ENCODE measurements around the gene MBNL2. TPM values are rescaled to one million over a fixed set of nuclear protein-coding genes. Genes with fewer than 3 reads are reported as not detected.

Gene MBNL2
- total RNA-seq, 1 experiment from 2014 or later = 0.85 TPM

DNA sequence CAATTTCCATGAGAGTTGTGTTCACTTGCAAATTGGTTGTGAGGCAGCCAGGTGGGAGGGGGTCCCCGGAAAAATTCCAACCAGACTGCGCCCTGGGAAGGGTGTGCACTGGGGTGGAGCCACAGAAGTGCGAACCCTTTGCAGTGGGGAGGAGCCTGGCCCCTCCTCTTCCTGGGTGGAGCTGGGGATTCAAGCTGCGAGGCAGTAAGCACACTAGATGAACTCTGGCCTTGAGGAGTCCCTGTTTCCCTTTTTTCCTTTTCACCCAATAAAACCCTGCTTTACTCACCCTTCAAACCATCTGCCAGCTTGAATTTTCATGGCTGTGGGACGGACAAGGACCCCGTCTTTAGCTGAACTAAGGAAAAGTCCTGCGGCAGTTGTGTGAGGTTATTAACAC, 31.0 kb upstream of the MBNL2 start (continued):
- TF ChIP-seq SMAD3 (CRISPR knock-in tag; IDR thresholded peaks at IDR 0.05; ENCODE audit: borderline replicate concordance) (no peak), FOXP1 (CRISPR knock-in tag; IDR thresholded peaks at IDR 0.05; ENCODE audit: borderline replicate concordance) (no peak), GRHL2 (CRISPR knock-in tag; IDR thresholded peaks at IDR 0.05; ENCODE audit: insufficient replicate concordance, severe bottlenecking) (no peak)
- TF ChIP-seq, protein P1, sequence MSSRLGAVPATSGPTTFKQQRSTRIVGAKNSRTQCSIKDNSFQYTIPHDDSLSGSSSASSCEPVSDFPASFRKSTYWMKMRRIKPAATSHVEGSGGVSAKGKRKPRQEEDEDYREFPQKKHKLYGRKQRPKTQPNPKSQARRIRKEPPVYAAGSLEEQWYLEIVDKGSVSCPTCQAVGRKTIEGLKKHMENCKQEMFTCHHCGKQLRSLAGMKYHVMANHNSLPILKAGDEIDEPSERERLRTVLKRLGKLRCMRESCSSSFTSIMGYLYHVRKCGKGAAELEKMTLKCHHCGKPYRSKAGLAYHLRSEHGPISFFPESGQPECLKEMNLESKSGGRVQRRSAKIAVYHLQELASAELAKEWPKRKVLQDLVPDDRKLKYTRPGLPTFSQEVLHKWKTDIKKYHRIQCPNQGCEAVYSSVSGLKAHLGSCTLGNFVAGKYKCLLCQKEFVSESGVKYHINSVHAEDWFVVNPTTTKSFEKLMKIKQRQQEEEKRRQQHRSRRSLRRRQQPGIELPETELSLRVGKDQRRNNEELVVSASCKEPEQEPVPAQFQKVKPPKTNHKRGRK (CRISPR knock-in tag; IDR thresholded peaks at IDR 0.05; ENCODE audit: borderline replicate concordance) = no peak
- TF ChIP-seq, protein P2, sequence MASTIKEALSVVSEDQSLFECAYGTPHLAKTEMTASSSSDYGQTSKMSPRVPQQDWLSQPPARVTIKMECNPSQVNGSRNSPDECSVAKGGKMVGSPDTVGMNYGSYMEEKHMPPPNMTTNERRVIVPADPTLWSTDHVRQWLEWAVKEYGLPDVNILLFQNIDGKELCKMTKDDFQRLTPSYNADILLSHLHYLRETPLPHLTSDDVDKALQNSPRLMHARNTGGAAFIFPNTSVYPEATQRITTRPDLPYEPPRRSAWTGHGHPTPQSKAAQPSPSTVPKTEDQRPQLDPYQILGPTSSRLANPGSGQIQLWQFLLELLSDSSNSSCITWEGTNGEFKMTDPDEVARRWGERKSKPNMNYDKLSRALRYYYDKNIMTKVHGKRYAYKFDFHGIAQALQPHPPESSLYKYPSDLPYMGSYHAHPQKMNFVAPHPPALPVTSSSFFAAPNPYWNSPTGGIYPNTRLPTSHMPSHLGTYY (CRISPR knock-in tag; IDR thresholded peaks at IDR 0.05) = no peak

DNA sequence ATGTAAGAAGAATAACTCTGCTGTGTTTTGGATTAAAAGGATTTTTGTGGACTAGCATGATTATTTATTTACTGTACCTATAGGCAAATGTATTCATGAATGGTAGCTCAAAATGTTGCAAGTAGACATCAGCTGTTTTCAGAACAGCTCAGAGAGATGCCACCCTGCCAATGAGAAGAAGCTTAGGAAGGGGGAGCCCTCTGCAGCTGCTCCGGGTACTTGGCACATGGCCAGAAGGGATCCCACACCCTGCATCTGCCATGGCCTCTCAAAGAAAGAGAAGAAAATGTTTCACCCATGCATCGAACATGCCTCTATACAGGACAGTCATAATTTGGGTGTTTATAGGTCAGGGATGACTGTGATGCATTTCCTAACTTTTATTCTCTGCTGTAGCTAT, 30.5 kb upstream of the MBNL2 start:
- peaks cover 25% of the 10 kb centered on the region for H3K9me3 Mint-ChIP-seq
- peaks cover 23% of the 10 kb centered on the region for H3K4me1 Mint-ChIP-seq
- no peak for DNase-seq (ENCODE audit: low spot score)
- no peak overlapping the region for H3K27ac Mint-ChIP-seq
- ChIA-PET CTCF (interaction anchor here (1.0 kb wide), 1 partner anchor 30 kb away, joined by 4 read pairs; the partner anchor contains the start of gene MBNL2), POLR2A (interaction anchor here (0.6 kb wide), 1 partner anchor 191 kb away, joined by 5 read pairs; no protein-coding TSS in a partner anchor)
- H3K27me3 Mint-ChIP-seq (ENCODE audit: low read depth) = peaks cover 3% of the 10 kb centered on the region
- no peaks in the 10 kb centered on the region for H3K36me3 Mint-ChIP-seq
- ATAC-seq = no peak
- H3K4me3 Mint-ChIP-seq = no peak overlapping the region
- TF ChIP-seq ZNF423 (CRISPR knock-in tag; IDR thresholded peaks at IDR 0.05) (no peak), ZNF263 (CRISPR knock-in tag; IDR thresholded peaks at IDR 0.05; ENCODE audit: low read depth) (no peak), KAT7 (CRISPR knock-in tag; IDR thresholded peaks at IDR 0.05; ENCODE audit: borderline replicate concordance) (no peak), ZNF416 (CRISPR knock-in tag; IDR thresholded peaks at IDR 0.05) (no peak), ZNF396 (CRISPR knock-in tag; IDR thresholded peaks at IDR 0.05; ENCODE audit: borderline replicate concordance) (no peak), NR3C1 (CRISPR knock-in tag; conservative IDR thresholded peaks at IDR 0.05; ENCODE audit: low read depth) (no peak), ELF4 (CRISPR knock-in tag; IDR thresholded peaks at IDR 0.05; ENCODE audit: low read depth) (no peak)
- TF ChIP-seq, protein P3, sequence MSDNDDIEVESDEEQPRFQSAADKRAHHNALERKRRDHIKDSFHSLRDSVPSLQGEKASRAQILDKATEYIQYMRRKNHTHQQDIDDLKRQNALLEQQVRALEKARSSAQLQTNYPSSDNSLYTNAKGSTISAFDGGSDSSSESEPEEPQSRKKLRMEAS (CRISPR knock-in tag; IDR thresholded peaks at IDR 0.05) = no peak
- TF ChIP-seq, protein P4, sequence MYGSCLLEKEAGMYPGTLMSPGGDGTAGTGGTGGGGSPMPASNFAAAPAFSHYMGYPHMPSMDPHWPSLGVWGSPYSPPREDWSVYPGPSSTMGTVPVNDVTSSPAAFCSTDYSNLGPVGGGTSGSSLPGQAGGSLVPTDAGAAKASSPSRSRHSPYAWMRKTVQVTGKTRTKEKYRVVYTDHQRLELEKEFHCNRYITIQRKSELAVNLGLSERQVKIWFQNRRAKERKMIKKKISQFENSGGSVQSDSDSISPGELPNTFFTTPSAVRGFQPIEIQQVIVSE (CRISPR knock-in tag; IDR thresholded peaks at IDR 0.05; ENCODE audit: borderline replicate concordance) = no peak
- TF ChIP-seq, protein P5, sequence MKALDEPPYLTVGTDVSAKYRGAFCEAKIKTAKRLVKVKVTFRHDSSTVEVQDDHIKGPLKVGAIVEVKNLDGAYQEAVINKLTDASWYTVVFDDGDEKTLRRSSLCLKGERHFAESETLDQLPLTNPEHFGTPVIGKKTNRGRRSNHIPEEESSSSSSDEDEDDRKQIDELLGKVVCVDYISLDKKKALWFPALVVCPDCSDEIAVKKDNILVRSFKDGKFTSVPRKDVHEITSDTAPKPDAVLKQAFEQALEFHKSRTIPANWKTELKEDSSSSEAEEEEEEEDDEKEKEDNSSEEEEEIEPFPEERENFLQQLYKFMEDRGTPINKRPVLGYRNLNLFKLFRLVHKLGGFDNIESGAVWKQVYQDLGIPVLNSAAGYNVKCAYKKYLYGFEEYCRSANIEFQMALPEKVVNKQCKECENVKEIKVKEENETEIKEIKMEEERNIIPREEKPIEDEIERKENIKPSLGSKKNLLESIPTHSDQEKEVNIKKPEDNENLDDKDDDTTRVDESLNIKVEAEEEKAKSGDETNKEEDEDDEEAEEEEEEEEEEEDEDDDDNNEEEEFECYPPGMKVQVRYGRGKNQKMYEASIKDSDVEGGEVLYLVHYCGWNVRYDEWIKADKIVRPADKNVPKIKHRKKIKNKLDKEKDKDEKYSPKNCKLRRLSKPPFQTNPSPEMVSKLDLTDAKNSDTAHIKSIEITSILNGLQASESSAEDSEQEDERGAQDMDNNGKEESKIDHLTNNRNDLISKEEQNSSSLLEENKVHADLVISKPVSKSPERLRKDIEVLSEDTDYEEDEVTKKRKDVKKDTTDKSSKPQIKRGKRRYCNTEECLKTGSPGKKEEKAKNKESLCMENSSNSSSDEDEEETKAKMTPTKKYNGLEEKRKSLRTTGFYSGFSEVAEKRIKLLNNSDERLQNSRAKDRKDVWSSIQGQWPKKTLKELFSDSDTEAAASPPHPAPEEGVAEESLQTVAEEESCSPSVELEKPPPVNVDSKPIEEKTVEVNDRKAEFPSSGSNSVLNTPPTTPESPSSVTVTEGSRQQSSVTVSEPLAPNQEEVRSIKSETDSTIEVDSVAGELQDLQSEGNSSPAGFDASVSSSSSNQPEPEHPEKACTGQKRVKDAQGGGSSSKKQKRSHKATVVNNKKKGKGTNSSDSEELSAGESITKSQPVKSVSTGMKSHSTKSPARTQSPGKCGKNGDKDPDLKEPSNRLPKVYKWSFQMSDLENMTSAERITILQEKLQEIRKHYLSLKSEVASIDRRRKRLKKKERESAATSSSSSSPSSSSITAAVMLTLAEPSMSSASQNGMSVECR (CRISPR knock-in tag; IDR thresholded peaks at IDR 0.05; ENCODE audit: borderline replicate concordance) = no peak
- TF ChIP-seq, protein P6, sequence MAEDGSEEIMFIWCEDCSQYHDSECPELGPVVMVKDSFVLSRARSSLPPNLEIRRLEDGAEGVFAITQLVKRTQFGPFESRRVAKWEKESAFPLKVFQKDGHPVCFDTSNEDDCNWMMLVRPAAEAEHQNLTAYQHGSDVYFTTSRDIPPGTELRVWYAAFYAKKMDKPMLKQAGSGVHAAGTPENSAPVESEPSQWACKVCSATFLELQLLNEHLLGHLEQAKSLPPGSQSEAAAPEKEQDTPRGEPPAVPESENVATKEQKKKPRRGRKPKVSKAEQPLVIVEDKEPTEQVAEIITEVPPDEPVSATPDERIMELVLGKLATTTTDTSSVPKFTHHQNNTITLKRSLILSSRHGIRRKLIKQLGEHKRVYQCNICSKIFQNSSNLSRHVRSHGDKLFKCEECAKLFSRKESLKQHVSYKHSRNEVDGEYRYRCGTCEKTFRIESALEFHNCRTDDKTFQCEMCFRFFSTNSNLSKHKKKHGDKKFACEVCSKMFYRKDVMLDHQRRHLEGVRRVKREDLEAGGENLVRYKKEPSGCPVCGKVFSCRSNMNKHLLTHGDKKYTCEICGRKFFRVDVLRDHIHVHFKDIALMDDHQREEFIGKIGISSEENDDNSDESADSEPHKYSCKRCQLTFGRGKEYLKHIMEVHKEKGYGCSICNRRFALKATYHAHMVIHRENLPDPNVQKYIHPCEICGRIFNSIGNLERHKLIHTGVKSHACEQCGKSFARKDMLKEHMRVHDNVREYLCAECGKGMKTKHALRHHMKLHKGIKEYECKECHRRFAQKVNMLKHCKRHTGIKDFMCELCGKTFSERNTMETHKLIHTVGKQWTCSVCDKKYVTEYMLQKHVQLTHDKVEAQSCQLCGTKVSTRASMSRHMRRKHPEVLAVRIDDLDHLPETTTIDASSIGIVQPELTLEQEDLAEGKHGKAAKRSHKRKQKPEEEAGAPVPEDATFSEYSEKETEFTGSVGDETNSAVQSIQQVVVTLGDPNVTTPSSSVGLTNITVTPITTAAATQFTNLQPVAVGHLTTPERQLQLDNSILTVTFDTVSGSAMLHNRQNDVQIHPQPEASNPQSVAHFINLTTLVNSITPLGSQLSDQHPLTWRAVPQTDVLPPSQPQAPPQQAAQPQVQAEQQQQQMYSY (CRISPR knock-in tag; IDR thresholded peaks at IDR 0.05) = no peak
- TF ChIP-seq, protein P7, sequence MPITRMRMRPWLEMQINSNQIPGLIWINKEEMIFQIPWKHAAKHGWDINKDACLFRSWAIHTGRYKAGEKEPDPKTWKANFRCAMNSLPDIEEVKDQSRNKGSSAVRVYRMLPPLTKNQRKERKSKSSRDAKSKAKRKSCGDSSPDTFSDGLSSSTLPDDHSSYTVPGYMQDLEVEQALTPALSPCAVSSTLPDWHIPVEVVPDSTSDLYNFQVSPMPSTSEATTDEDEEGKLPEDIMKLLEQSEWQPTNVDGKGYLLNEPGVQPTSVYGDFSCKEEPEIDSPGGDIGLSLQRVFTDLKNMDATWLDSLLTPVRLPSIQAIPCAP (CRISPR knock-in tag; IDR thresholded peaks at IDR 0.05) = no peak
- TF ChIP-seq, protein P8, sequence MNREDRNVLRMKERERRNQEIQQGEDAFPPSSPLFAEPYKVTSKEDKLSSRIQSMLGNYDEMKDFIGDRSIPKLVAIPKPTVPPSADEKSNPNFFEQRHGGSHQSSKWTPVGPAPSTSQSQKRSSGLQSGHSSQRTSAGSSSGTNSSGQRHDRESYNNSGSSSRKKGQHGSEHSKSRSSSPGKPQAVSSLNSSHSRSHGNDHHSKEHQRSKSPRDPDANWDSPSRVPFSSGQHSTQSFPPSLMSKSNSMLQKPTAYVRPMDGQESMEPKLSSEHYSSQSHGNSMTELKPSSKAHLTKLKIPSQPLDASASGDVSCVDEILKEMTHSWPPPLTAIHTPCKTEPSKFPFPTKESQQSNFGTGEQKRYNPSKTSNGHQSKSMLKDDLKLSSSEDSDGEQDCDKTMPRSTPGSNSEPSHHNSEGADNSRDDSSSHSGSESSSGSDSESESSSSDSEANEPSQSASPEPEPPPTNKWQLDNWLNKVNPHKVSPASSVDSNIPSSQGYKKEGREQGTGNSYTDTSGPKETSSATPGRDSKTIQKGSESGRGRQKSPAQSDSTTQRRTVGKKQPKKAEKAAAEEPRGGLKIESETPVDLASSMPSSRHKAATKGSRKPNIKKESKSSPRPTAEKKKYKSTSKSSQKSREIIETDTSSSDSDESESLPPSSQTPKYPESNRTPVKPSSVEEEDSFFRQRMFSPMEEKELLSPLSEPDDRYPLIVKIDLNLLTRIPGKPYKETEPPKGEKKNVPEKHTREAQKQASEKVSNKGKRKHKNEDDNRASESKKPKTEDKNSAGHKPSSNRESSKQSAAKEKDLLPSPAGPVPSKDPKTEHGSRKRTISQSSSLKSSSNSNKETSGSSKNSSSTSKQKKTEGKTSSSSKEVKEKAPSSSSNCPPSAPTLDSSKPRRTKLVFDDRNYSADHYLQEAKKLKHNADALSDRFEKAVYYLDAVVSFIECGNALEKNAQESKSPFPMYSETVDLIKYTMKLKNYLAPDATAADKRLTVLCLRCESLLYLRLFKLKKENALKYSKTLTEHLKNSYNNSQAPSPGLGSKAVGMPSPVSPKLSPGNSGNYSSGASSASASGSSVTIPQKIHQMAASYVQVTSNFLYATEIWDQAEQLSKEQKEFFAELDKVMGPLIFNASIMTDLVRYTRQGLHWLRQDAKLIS (CRISPR knock-in tag; IDR thresholded peaks at IDR 0.05; ENCODE audit: borderline replicate concordance) = no peak
